Calu3 (cell line): Measurements from ENCODE around the gene ABRACL. TPM values are rescaled to one million over a fixed set of nuclear protein-coding genes. Genes with fewer than 3 reads are reported as not detected.

Source experiments
- BruUV-seq: library from RNA; stranded (reverse); fragments of 400-500 nt; replicated peaks from 2 replicates; lab custom pipeline; 2021; lab: Mats Ljungman, UMichigan
- CTCF ChIA-PET: fragments of 300-600 bp; sonication (Branson Sonifier 250); formaldehyde crosslinking; loops from one replicate; lab custom pipeline; 2022; ENCODE audit warnings: antibody characterized with exemption; lab: Charles Lee
- DNase-seq: peaks from one replicate; pipeline ENCODE4 v3.0.0; 2022
- H3K27ac Mint-ChIP-seq: one replicate; pipeline ENCODE4 v1.8.0; 2022; ENCODE audit warnings: mixed read lengths; ENCODE audit not compliant: unreplicated experiment
- H3K27me3 Mint-ChIP-seq: one replicate; pipeline ENCODE4 v1.8.0; 2022; ENCODE audit warnings: mixed read lengths; ENCODE audit not compliant: unreplicated experiment
- H3K36me3 Mint-ChIP-seq: one replicate; pipeline ENCODE4 v1.8.0; 2022; ENCODE audit warnings: mild to moderate bottlenecking, moderate library complexity, mixed read lengths; ENCODE audit not compliant: insufficient read depth, unreplicated experiment
- H3K4me1 Mint-ChIP-seq: one replicate; pipeline ENCODE4 v1.8.0; 2022; ENCODE audit warnings: mild to moderate bottlenecking, low read depth, mixed read lengths; ENCODE audit not compliant: unreplicated experiment
- H3K4me3 Mint-ChIP-seq: one replicate; pipeline ENCODE4 v1.8.0; 2022; ENCODE audit warnings: mild to moderate bottlenecking, low read depth, moderate library complexity, mixed read lengths; ENCODE audit not compliant: unreplicated experiment
- H3K9me3 Mint-ChIP-seq: one replicate; pipeline ENCODE4 v1.8.0; 2022; ENCODE audit warnings: low read depth, mixed read lengths; ENCODE audit not compliant: unreplicated experiment
- intact Hi-C: fragments of 100-400 bp; cut with micrococcal nuclease; formaldehyde crosslinking; loops from one replicate; pipeline ENCODE4 v1.10.0; 2022; ENCODE audit not compliant: unreplicated experiment
- total RNA-seq: library from RNA; stranded (reverse); gene quantifications from 2 replicates; pipeline ENCODE4 v1.2.3, GENCODE V29; 2022
- TF ChIP-seq, protein P1 (sequence below): fragments of 200-600 bp; IDR thresholded peaks from one replicate; pipeline ENCODE4 v1.8.0; 2022; ENCODE audit warnings: antibody characterized with exemption; ENCODE audit not compliant: unreplicated experiment

ABRACL gene
- total RNA-seq, 1 experiment from 2014 or later: 40.4 TPM

DNA sequence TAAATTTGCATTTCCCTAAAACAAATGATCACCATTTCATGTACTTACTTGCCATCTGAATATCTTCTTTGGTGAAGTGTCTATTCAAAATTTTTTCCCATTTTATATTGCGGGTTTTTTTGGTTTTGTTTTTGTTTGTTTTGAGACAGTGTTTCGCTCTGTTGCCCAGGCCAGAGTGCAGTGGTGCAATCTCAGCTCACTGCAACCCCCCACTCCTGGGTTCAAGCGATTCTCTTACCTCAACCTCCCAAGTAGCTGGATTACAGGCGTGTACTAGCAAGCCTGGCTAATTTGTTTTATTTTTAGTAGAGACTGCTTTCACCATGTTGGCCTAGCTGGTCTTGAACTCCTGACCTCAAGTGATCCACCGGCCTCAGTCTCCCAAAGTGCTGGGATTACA is 31.4 kb upstream of the ABRACL start:
- no peaks in the 10 kb centered on the region for H3K9me3 Mint-ChIP-seq
- no TSS peak for BruUV-seq
- CTCF ChIA-PET: no interaction called here
- H3K36me3 Mint-ChIP-seq: no peaks in the 10 kb centered on the region
- H3K27me3 Mint-ChIP-seq: no peaks in the 10 kb centered on the region
- TF ChIP-seq, protein P1, sequence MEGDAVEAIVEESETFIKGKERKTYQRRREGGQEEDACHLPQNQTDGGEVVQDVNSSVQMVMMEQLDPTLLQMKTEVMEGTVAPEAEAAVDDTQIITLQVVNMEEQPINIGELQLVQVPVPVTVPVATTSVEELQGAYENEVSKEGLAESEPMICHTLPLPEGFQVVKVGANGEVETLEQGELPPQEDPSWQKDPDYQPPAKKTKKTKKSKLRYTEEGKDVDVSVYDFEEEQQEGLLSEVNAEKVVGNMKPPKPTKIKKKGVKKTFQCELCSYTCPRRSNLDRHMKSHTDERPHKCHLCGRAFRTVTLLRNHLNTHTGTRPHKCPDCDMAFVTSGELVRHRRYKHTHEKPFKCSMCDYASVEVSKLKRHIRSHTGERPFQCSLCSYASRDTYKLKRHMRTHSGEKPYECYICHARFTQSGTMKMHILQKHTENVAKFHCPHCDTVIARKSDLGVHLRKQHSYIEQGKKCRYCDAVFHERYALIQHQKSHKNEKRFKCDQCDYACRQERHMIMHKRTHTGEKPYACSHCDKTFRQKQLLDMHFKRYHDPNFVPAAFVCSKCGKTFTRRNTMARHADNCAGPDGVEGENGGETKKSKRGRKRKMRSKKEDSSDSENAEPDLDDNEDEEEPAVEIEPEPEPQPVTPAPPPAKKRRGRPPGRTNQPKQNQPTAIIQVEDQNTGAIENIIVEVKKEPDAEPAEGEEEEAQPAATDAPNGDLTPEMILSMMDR: no peak
- intact Hi-C loops: no loop called here
- no peaks in the 10 kb centered on the region for H3K4me1 Mint-ChIP-seq
- H3K27ac Mint-ChIP-seq: no peak overlapping the region
- no peak overlapping the region for H3K4me3 Mint-ChIP-seq
- DNase-seq: no peak

DNA sequence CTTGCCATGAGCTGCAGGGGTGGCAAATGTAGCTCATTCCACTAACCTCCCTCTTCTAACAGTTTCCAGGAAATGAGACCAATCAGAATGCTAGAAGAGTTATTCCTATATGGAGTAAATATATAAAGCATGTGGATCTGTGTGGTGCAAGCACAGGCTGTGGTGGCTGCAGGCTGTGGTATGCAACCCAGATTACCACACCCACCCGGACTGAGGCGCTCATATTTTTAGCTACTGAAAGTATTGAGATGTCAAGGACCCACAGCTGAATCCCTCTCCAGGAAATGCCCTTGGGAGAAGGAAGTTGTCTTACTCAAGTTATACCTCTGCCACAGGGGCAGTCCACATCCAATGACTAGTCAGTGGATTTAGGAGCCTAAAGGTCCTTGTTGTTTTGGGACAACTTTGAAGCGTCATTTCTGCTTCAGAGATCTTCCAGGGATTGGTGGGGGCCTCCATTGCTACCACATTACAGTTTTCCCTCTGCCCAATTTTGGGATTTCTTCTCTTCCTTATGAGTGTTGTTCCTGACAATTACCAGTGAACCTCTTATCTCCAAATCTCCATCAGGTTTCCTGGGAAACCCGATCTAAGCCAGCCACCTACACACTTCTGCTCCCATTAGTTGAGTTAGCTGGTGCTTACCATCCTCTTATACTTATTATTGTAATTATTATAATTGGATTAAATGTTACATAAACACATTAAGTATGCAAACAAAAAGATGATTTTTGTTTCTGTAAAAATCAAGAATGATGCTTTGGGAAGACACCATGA is 28.4 kb upstream of the ABRACL start:
- CTCF ChIA-PET: no interaction called here

DNA sequence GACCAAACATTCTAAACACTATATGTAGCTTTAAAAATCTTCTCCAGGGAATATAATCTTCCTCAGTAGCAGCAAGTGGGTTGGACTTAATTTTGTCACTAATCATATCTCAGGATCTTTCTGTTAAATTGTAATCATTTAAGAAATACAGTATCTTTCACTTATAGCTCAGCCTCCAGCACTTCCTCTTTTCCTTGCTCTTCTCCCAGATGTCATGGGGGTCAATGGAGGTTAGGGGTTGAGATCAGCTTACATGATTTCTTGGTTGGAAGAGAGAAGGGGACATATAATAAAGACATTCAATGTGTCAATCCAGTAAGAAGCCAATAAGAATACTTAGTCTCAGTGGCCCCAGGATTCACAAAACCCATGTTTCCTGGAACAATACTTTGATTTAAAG is 24.8 kb upstream of the ABRACL start:
- Mint-ChIP-seq H3K9me3 (no peaks in the 10 kb centered on the region), H3K36me3 (no peaks in the 10 kb centered on the region)
- BruUV-seq: no TSS peak

More for the DNA sequence above, 28.4 kb upstream of the ABRACL start:
- intact Hi-C loops: no loop called here
- no peaks in the 10 kb centered on the region for H3K9me3 Mint-ChIP-seq
- H3K4me1 Mint-ChIP-seq: no peaks in the 10 kb centered on the region
- DNase-seq: no peak
- no TSS peak for BruUV-seq
- H3K4me3 Mint-ChIP-seq: no peak overlapping the region
- TF ChIP-seq, protein P1: no peak
- H3K36me3 Mint-ChIP-seq: no peaks in the 10 kb centered on the region
- H3K27me3 Mint-ChIP-seq: no peaks in the 10 kb centered on the region
- no peak overlapping the region for H3K27ac Mint-ChIP-seq

DNA sequence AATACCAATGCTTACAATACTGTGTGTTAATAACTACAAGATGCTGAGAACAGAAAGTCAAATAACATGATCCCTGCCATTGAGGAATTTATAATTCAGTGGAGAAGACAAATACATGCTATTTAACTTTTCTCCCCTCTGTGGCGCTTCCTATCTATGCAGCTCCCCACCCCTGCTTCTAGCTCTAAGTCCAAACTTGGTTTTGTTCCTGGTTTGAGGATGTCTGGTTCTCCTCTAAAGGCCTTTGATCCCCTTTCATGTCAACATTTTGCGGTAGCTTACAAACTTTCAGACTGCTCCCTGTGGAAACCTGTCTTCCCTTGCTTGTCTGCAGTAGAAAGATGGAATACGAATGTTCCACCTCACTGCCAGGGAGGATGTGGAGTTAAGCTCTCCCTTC is 22.1 kb upstream of the ABRACL start:
- TF ChIP-seq, protein P1: no peak
- no peaks in the 10 kb centered on the region for H3K27me3 Mint-ChIP-seq
- no peak for DNase-seq
- no peak overlapping the region for H3K27ac Mint-ChIP-seq
- CTCF ChIA-PET: no interaction called here
- H3K36me3 Mint-ChIP-seq: no peaks in the 10 kb centered on the region
- H3K4me1 Mint-ChIP-seq: no peaks in the 10 kb centered on the region
- intact Hi-C loops: no loop called here
- H3K9me3 Mint-ChIP-seq: no peaks in the 10 kb centered on the region
- no peak overlapping the region for H3K4me3 Mint-ChIP-seq
- no TSS peak for BruUV-seq

More for the DNA sequence above, 24.8 kb upstream of the ABRACL start:
- H3K27ac Mint-ChIP-seq: no peak overlapping the region
- no peak overlapping the region for H3K4me3 Mint-ChIP-seq
- DNase-seq: no peak
- TF ChIP-seq, protein P1: no peak
- CTCF ChIA-PET: no interaction called here
- no peaks in the 10 kb centered on the region for H3K4me1 Mint-ChIP-seq
- H3K27me3 Mint-ChIP-seq: no peaks in the 10 kb centered on the region
- intact Hi-C loops: no loop called here
